H7 (cell line): Measurements from ENCODE around the gene SHOC1. TPM values are rescaled to one million over a fixed set of nuclear protein-coding genes. Genes with fewer than 3 reads are reported as not detected.
"Not testable (repeated sequence)": the region's sequence is repeated elsewhere in the genome, so short reads cannot be mapped to it uniquely, and the experiment has no call there.

ENCODE experiments used
- DNase-seq: peaks from one replicate; pipeline ENCODE4 v3.0.0; 2012
- H3K27me3 ChIP-seq: 2 replicates; pipeline ENCODE4 v1.6.0; 2011; ENCODE audit warnings: mild to moderate bottlenecking, low read length; ENCODE audit not compliant: control insufficient read depth, insufficient read depth
- H3K36me3 ChIP-seq: replicated peaks from 2 replicates; pipeline ENCODE4 v1.5.1; 2011; ENCODE audit warnings: low read length; ENCODE audit not compliant: control insufficient read depth, insufficient read depth
- H3K4me3 ChIP-seq: 2 replicates; pipeline ENCODE4 v1.5.1; 2011; ENCODE audit warnings: low read depth, mild to moderate bottlenecking, control low read depth, low read length, moderate library complexity; ENCODE audit not compliant: insufficient read depth
- total RNA-seq: library from RNA; depleted of rRNA; stranded (reverse); fragments of >200 nt; shearing (Covaris generic); gene quantifications from 2 replicates; pipeline ENCODE4 v1.2.3, GENCODE V29; 2014

Gene SHOC1
- total RNA-seq, 1 experiment from 2014 or later = not detected

GRCh38 chr9:111819360-111819759 lies 24.6 kb upstream of the SHOC1 start:
- Histone ChIP-seq H3K27me3 (no peaks in the 10 kb centered on the region), H3K4me3 (no peak overlapping the region), H3K36me3 (no peaks in the 10 kb centered on the region)
- DNase-seq = no peak

- DNase-seq = no peak
- no peak overlapping the region for H3K4me3 ChIP-seq
- no peaks in the 10 kb centered on the region for H3K27me3 ChIP-seq
These were observed 20.7 kb upstream of the SHOC1 start for GRCh38 chr9:111815285-111816070.

GRCh38 chr9:111812337-111812736 lies 17.6 kb upstream of the SHOC1 start:
- Histone ChIP-seq H3K36me3 (no peaks in the 10 kb centered on the region), H3K27me3 (no peaks in the 10 kb centered on the region), H3K4me3 (no peak overlapping the region)
- no peak for DNase-seq

More at GRCh38 chr9:111815285-111816070, 20.7 kb upstream of the SHOC1 start:
- H3K36me3 ChIP-seq = no peaks in the 10 kb centered on the region

- no peak for DNase-seq
- Histone ChIP-seq H3K27me3 (no peaks in the 10 kb centered on the region), H3K4me3 (no peak overlapping the region), H3K36me3 (no peaks in the 10 kb centered on the region)
These were observed 16.2 kb upstream of the SHOC1 start for GRCh38 chr9:111810908-111811307.

GRCh38 chr9:111810415-111810814 lies 15.7 kb upstream of the SHOC1 start:
- H3K4me3 ChIP-seq, H3K27me3 ChIP-seq, DNase-seq, H3K36me3 ChIP-seq: not testable (repeated sequence)

GRCh38 chr9:111807197-111807596 lies 12.5 kb upstream of the SHOC1 start:
- Histone ChIP-seq H3K4me3 (no peak overlapping the region), H3K27me3 (no peaks in the 10 kb centered on the region), H3K36me3 (no peaks in the 10 kb centered on the region)
- no peak for DNase-seq

- H3K27me3 ChIP-seq = no peaks in the 10 kb centered on the region
- no peak for DNase-seq
- no peaks in the 10 kb centered on the region for H3K36me3 ChIP-seq
- H3K4me3 ChIP-seq = no peak overlapping the region
These were observed 11.5 kb upstream of the SHOC1 start for GRCh38 chr9:111806259-111806658.

- Histone ChIP-seq H3K36me3 (no peaks in the 10 kb centered on the region), H3K27me3 (no peaks in the 10 kb centered on the region), H3K4me3 (no peak overlapping the region)
- DNase-seq = no peak
These were observed 11.1 kb upstream of the SHOC1 start for GRCh38 chr9:111805830-111806241.

GRCh38 chr9:111805262-111805661 lies 10.5 kb upstream of the SHOC1 start:
- DNase-seq = no peak

GRCh38 chr9:111804636-111805035 lies 9.9 kb upstream of the SHOC1 start:
- Histone ChIP-seq H3K36me3 (no peaks in the 10 kb centered on the region), H3K4me3 (no peak overlapping the region), H3K27me3 (no peaks in the 10 kb centered on the region)
- DNase-seq = no peak

More at GRCh38 chr9:111805262-111805661, 10.5 kb upstream of the SHOC1 start:
- Histone ChIP-seq H3K27me3 (no peaks in the 10 kb centered on the region), H3K36me3 (no peaks in the 10 kb centered on the region), H3K4me3 (no peak overlapping the region)

GRCh38 chr9:111803924-111804323 lies 9.2 kb upstream of the SHOC1 start:
- no peaks in the 10 kb centered on the region for H3K36me3 ChIP-seq
- no peak for DNase-seq
- no peak overlapping the region for H3K4me3 ChIP-seq
- H3K27me3 ChIP-seq = no peaks in the 10 kb centered on the region

- no peak for DNase-seq
- H3K27me3 ChIP-seq = no peaks in the 10 kb centered on the region
- H3K36me3 ChIP-seq = no peaks in the 10 kb centered on the region
- no peak overlapping the region for H3K4me3 ChIP-seq
These were observed 5.3 kb upstream of the SHOC1 start for GRCh38 chr9:111799915-111800526.

GRCh38 chr9:111799506-111799905 lies 4.8 kb upstream of the SHOC1 start:
- no peaks in the 10 kb centered on the region for H3K27me3 ChIP-seq

GRCh38 chr9:111798786-111799185 lies 4.0 kb upstream of the SHOC1 start:
- Histone ChIP-seq H3K36me3 (no peaks in the 10 kb centered on the region), H3K27me3 (no peaks in the 10 kb centered on the region), H3K4me3 (no peak overlapping the region)
- no peak for DNase-seq

More at GRCh38 chr9:111799506-111799905, 4.8 kb upstream of the SHOC1 start:
- H3K4me3 ChIP-seq = no peak overlapping the region
- no peaks in the 10 kb centered on the region for H3K36me3 ChIP-seq
- no peak for DNase-seq

- H3K36me3 ChIP-seq = no peaks in the 10 kb centered on the region
- no peak overlapping the region for H3K4me3 ChIP-seq
These were observed 761 bp upstream of the SHOC1 start for GRCh38 chr9:111795557-111795839.

More at GRCh38 chr9:111795557-111795839, 761 bp upstream of the SHOC1 start:
- no peak for DNase-seq
- no peaks in the 10 kb centered on the region for H3K27me3 ChIP-seq
